HepG2 (cell line): Measurements from ENCODE around the gene GCNT3. TPM values are rescaled to one million over a fixed set of nuclear protein-coding genes. Genes with fewer than 3 reads are reported as not detected.

Experiments used
- ATAC-seq: fragments of 200-7000 bp; cut with Tn5 transposase; 3 replicates; pipeline ENCODE4 v1.9.1; 2020; ENCODE audit warnings: mild to moderate bottlenecking, moderate library complexity
- BruUV-seq: library from RNA; stranded (reverse); fragments of 400-500 nt; replicated peaks from 2 replicates; lab custom pipeline; 2021; lab: Mats Ljungman, UMichigan
- CTCF ChIA-PET: fragments of 300-600 bp; formaldehyde crosslinking; extraction: SDS; loops from one replicate; lab custom pipeline; 2021; ENCODE audit warnings: low total read pairs, inconsistent platforms, low intra/inter-chr PET ratio; lab: Yijun Ruan, JAX
- POLR2A ChIA-PET: fragments of 350-600 bp; sonication (Branson Sonifier 250); formaldehyde crosslinking; loops from one replicate; lab custom pipeline; 2020; ENCODE audit warnings: antibody characterized with exemption, inconsistent platforms; lab: Yijun Ruan, JAX
- DNase-seq: peaks from one replicate; pipeline ENCODE4 v3.0.0-alpha.2; 2015; ENCODE audit warnings: low spot score
- FAIRE-seq: peaks from 3 replicates; lab custom pipeline; 2011; peaks lifted over from hg19 to GRCh38; lab: Jason Lieb, UNC
- H2AFZ ChIP-seq: one replicate; pipeline ENCODE4 v1.6.1; 2011; ENCODE audit warnings: low read length, inconsistent platforms
- H3K27ac ChIP-seq: fragments of 300-600 bp; 3 replicates; pipeline ENCODE4 v1.8.0; 2011; ENCODE audit warnings: mixed run types, mild to moderate bottlenecking, mixed read lengths, low read length, inconsistent platforms; ENCODE audit not compliant: insufficient read depth; ENCODE audit errors: extremely low read length
- H3K27me3 ChIP-seq, 2 experiments: fragments of 200-600 bp in 1 of 2; 2 replicates in 1 of 2; 3 replicates in 1 of 2; pipeline versions ENCODE4 v1.6.0 to v1.8.0; 2011; ENCODE audit warnings: low read length in 2 of 2, mild to moderate bottlenecking in 2 of 2, moderate library complexity in 2 of 2, inconsistent platforms in 1 of 2; ENCODE audit not compliant: insufficient read depth in 2 of 2, control insufficient read depth in 1 of 2
- H3K36me3 ChIP-seq, 2 experiments: fragments of 200-600 bp in 1 of 2; replicated peaks in 1 of 2; 2 replicates in 1 of 2; 3 replicates in 1 of 2; pipeline versions ENCODE4 v1.5.1 to v1.8.0; 2011; ENCODE audit warnings: low read length in 2 of 2, inconsistent platforms in 1 of 2; ENCODE audit not compliant: insufficient read depth in 2 of 2, control insufficient read depth in 1 of 2
- H3K4me1 ChIP-seq: 2 replicates; pipeline ENCODE4 v1.5.1; 2012; ENCODE audit warnings: low read length, inconsistent platforms; ENCODE audit not compliant: insufficient read depth
- H3K4me2 ChIP-seq: 2 replicates; pipeline ENCODE4 v1.6.0; 2011; ENCODE audit warnings: low read depth, low read length, inconsistent platforms
- H3K4me3 ChIP-seq, 3 experiments: fragments of 200-600 bp in 1 of 3; sonication (generic), shearing (Covaris generic) in 1 of 3; replicated peaks in 1 of 3; 2 replicates each; pipeline ENCODE4 v1.5.1; 2011 to 2016; ENCODE audit warnings: low read length in 3 of 3, inconsistent platforms in 2 of 3, low read depth in 2 of 3, mild to moderate bottlenecking in 2 of 3, control low read depth in 1 of 3, mixed read lengths in 1 of 3; ENCODE audit not compliant: insufficient read depth in 1 of 3
- H3K79me2 ChIP-seq: one replicate; pipeline ENCODE4 v1.6.1; 2011; ENCODE audit warnings: low read length, inconsistent platforms; ENCODE audit not compliant: insufficient read depth
- H3K9ac ChIP-seq: 2 replicates; pipeline ENCODE4 v1.6.0; 2011; ENCODE audit warnings: mild to moderate bottlenecking, low read depth, low read length, inconsistent platforms; ENCODE audit not compliant: insufficient read depth
- H3K9me3 ChIP-seq: 2 replicates; pipeline ENCODE4 v1.5.1; 2012; ENCODE audit warnings: mild to moderate bottlenecking, low read length
- H4K20me1 ChIP-seq: 2 replicates; pipeline ENCODE4 v1.6.0; 2011; ENCODE audit warnings: inconsistent platforms, mild to moderate bottlenecking, low read length, moderate library complexity; ENCODE audit not compliant: insufficient read depth
- DMAP1 ChIP-seq: IDR thresholded peaks from 2 replicates; pipeline ENCODE4 v1.6.1; 2016
- GATAD1 ChIP-seq: IDR thresholded peaks from 2 replicates; pipeline ENCODE4 v1.6.1; 2016; ENCODE audit warnings: missing genetic modification reagents, missing compliant biosample characterization
- MEIS2 ChIP-seq: sonication (generic); formaldehyde crosslinking; IDR thresholded peaks from 2 replicates; pipeline ENCODE4 v1.9.0; 2021; ENCODE audit warnings: mild to moderate bottlenecking, missing genetic modification reagents
- MXD4 ChIP-seq: IDR thresholded peaks from 2 replicates; pipeline ENCODE4 v1.6.1; 2016; ENCODE audit warnings: mild to moderate bottlenecking, missing biosample characterization, missing genetic modification reagents
- NFYC ChIP-seq: IDR thresholded peaks from 2 replicates; pipeline ENCODE4 v1.6.1; 2016; ENCODE audit warnings: missing genetic modification reagents, missing compliant biosample characterization
- U2AF2 ChIP-seq: fragments of 200-400 bp; formaldehyde crosslinking; IDR thresholded peaks from 2 replicates; pipeline ENCODE4 v1.6.1; 2017; ENCODE audit warnings: low read depth, mild to moderate bottlenecking, low read length
- ZBTB7B ChIP-seq: sonication (generic); formaldehyde crosslinking; IDR thresholded peaks from 2 replicates; pipeline ENCODE4 v1.4.0; 2020; ENCODE audit warnings: missing genetic modification reagents
- ZFP36 ChIP-seq: fragments of 150-350 bp; IDR thresholded peaks from 2 replicates; pipeline ENCODE4 v1.6.1; 2018; ENCODE audit warnings: borderline replicate concordance, low read length, low read depth; ENCODE audit not compliant: partially characterized antibody
- ZMYM2 ChIP-seq: sonication (generic); formaldehyde crosslinking; IDR thresholded peaks from 2 replicates; pipeline ENCODE4 v1.8.0; 2022; ENCODE audit warnings: mild to moderate bottlenecking, missing genetic modification reagents
- ZNF24 ChIP-seq: fragments of 450-650 bp; IDR thresholded peaks from 2 replicates; pipeline ENCODE4 v1.6.1; 2017; ENCODE audit warnings: antibody characterized with exemption, mild to moderate bottlenecking
- ZNF768 ChIP-seq: sonication (generic); formaldehyde crosslinking; IDR thresholded peaks from 2 replicates; pipeline ENCODE4 v1.4.0; 2020; ENCODE audit warnings: missing genetic modification reagents
- WGBS: methylation state at CpG from one replicate; pipeline ENCODE4 v1.1.6; 2017; ENCODE audit warnings: low lambda C conversion rate; 5-methylcytosine and 5-hydroxymethylcytosine counted together
- in situ Hi-C: cut with HindIII; loops from 2 replicates; pipeline ENCODE4 v1.10.0; 2017; ENCODE audit warnings: low pct_unique_long_range_greater_than_20kb; ENCODE audit not compliant: extremely low pct_ligation_motif_present
- intact Hi-C: fragments of 100-400 bp; cut with micrococcal nuclease; formaldehyde crosslinking; loops from one replicate; pipeline ENCODE4 v1.10.0; 2022; ENCODE audit not compliant: unreplicated experiment
- polyA plus RNA-seq, 8 experiments: library from polyadenylated mRNA; depleted of rRNA in 3 of 8; stranded (reverse) in 7 of 8; unstranded in 1 of 8; fragments of >200 nt; fragmentation: Illumina TruSeq in 4 of 8; extraction: Trizol in 4 of 8; gene quantifications; 2 replicates each; pipeline versions ENCODE4 v1.2.1 to v1.2.3, GENCODE V29; 2011 to 2016; ENCODE audit warnings: low read depth in 4 of 8, missing spikeins in 1 of 8, mixed read lengths in 1 of 8; ENCODE audit not compliant: insufficient read depth in 1 of 8
- total RNA-seq, 5 experiments: library from RNA; depleted of rRNA; stranded (reverse); fragments of >200 nt; fragmentation: Illumina TruSeq; extraction: Trizol; gene quantifications; 2 replicates each; pipeline ENCODE4 v1.2.3, GENCODE V29; 2016; ENCODE audit warnings: low read depth in 1 of 5
- TF ChIP-seq, protein P1 (sequence below): IDR thresholded peaks from 2 replicates; pipeline ENCODE4 v1.6.1; 2016; ENCODE audit warnings: missing compliant biosample characterization, missing genetic modification reagents, borderline replicate concordance
- TF ChIP-seq, protein P2 (sequence below): IDR thresholded peaks from 2 replicates; pipeline ENCODE4 v1.6.1; 2012; ENCODE audit warnings: low read depth, low read length, improper control_type of control experiment
- TF ChIP-seq, protein P3 (sequence below): sonication (generic); formaldehyde crosslinking; conservative IDR thresholded peaks from 2 replicates; pipeline ENCODE4 v1.8.0; 2022; ENCODE audit warnings: mild to moderate bottlenecking, moderate library complexity, missing genetic modification reagents
- TF ChIP-seq, protein P4 (sequence below): sonication (generic); formaldehyde crosslinking; IDR thresholded peaks from 2 replicates; pipeline ENCODE4 v1.5.0; 2020; ENCODE audit warnings: mild to moderate bottlenecking, missing genetic modification reagents, borderline replicate concordance

GCNT3 gene
- total and polyA plus RNA-seq, 2 of the 13 experiments (the other 11 are each of a cell fraction or from before 2014, with no cell fraction given): 6.8 to 9.8 TPM

DNA sequence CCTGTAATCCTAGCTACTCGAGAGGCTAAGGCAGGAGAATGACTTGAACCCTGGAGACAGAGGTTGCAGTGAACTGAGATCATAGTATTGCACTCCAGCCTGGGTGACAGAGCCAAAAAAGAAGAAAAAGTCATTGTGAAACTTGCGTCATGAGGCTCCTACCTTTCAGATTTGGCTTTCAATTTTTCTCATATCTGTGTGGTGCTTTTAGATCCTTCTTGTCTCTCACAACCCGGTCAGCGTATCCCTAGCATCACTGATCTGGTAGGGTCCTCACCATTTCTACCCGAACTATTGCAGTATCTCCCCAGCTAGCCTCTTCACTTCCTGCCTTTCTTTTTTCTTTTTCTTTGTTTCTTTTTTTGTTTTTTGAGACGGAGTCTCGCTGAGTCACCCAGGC lies 21.6 kb upstream of the GCNT3 start:
- no peak for TF ChIP-seq ZFP36
- TF ChIP-seq, protein P1, sequence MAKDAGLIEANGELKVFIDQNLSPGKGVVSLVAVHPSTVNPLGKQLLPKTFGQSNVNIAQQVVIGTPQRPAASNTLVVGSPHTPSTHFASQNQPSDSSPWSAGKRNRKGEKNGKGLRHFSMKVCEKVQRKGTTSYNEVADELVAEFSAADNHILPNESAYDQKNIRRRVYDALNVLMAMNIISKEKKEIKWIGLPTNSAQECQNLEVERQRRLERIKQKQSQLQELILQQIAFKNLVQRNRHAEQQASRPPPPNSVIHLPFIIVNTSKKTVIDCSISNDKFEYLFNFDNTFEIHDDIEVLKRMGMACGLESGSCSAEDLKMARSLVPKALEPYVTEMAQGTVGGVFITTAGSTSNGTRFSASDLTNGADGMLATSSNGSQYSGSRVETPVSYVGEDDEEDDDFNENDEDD (CRISPR knock-in tag): no peak
- TF ChIP-seq, protein P2, sequence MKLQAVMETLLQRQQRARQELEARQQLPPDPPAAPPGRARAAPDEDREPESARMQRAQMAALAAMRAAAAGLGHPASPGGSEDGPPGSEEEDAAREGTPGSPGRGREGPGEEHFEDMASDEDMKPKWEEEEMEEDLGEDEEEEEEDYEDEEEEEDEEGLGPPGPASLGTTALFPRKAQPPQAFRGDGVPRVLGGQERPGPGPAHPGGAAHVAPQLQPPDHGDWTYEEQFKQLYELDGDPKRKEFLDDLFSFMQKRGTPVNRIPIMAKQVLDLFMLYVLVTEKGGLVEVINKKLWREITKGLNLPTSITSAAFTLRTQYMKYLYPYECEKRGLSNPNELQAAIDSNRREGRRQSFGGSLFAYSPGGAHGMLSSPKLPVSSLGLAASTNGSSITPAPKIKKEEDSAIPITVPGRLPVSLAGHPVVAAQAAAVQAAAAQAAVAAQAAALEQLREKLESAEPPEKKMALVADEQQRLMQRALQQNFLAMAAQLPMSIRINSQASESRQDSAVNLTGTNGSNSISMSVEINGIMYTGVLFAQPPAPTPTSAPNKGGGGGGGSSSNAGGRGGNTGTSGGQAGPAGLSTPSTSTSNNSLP: no peak
- TF ChIP-seq MEIS2: no peak
- TF ChIP-seq, protein P3, sequence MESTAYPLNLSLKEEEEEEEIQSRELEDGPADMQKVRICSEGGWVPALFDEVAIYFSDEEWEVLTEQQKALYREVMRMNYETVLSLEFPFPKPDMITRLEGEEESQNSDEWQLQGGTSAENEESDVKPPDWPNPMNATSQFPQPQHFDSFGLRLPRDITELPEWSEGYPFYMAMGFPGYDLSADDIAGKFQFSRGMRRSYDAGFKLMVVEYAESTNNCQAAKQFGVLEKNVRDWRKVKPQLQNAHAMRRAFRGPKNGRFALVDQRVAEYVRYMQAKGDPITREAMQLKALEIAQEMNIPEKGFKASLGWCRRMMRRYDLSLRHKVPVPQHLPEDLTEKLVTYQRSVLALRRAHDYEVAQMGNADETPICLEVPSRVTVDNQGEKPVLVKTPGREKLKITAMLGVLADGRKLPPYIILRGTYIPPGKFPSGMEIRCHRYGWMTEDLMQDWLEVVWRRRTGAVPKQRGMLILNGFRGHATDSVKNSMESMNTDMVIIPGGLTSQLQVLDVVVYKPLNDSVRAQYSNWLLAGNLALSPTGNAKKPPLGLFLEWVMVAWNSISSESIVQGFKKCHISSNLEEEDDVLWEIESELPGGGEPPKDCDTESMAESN (CRISPR knock-in tag): no peak
- TF ChIP-seq GATAD1 (CRISPR knock-in tag): no peak
- TF ChIP-seq, protein P4, sequence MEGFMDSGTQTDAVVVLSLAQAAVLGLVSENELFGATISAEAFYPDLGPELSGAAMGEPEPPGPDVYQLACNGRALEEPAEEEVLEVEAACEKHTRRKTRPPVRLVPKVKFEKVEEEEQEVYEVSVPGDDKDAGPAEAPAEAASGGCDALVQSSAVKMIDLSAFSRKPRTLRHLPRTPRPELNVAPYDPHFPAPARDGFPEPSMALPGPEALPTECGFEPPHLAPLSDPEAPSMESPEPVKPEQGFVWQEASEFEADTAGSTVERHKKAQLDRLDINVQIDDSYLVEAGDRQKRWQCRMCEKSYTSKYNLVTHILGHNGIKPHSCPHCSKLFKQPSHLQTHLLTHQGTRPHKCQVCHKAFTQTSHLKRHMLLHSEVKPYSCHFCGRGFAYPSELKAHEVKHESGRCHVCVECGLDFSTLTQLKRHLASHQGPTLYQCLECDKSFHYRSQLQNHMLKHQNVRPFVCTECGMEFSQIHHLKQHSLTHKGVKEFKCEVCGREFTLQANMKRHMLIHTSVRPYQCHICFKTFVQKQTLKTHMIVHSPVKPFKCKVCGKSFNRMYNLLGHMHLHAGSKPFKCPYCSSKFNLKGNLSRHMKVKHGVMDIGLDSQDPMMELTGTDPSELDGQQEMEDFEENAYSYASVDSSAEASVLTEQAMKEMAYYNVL (CRISPR knock-in tag): no peak
- TF ChIP-seq ZBTB7B (CRISPR knock-in tag): no peak
- no peak for TF ChIP-seq NFYC (CRISPR knock-in tag)
- no peak for TF ChIP-seq ZNF768 (CRISPR knock-in tag)
- TF ChIP-seq ZNF24: no peak
- TF ChIP-seq MXD4 (CRISPR knock-in tag): no peak
- no peak for TF ChIP-seq ZMYM2 (CRISPR knock-in tag)
- no peak for TF ChIP-seq U2AF2
- no peak for TF ChIP-seq DMAP1 (CRISPR knock-in tag)

More for the DNA sequence above, 21.6 kb upstream of the GCNT3 start:
- intact Hi-C loops: no loop called here
- CTCF ChIA-PET: no interaction called here
- no peak overlapping the region for H2AFZ ChIP-seq
- H3K9ac ChIP-seq: no peak overlapping the region
- FAIRE-seq (no peak), DNase-seq (no peak), ATAC-seq (no peak)
- 75% methylated on average over 7 of the region's 7 CpGs for WGBS
- H3K36me3 ChIP-seq: no peaks in the 10 kb centered on the region
- no TSS peak for BruUV-seq
- H3K79me2 ChIP-seq: no peaks in the 10 kb centered on the region
- in situ Hi-C loops: no loop called here
- H3K4me2 ChIP-seq: no peak overlapping the region
- H3K4me1 ChIP-seq: peaks cover 18% of the 10 kb centered on the region
- H3K4me3 ChIP-seq: no peak overlapping the region
- POLR2A ChIA-PET: no interaction called here
- H4K20me1 ChIP-seq: no peaks in the 10 kb centered on the region
- no peaks in the 10 kb centered on the region for H3K27me3 ChIP-seq
- no peaks in the 10 kb centered on the region for H3K9me3 ChIP-seq
- no peak overlapping the region for H3K27ac ChIP-seq
